Right atrium auricular region (tissue), 2 donors: ENCODE measurements around the gene ANKRD62. TPM values are rescaled to one million over a fixed set of nuclear protein-coding genes. Genes with fewer than 3 reads are reported as not detected.

ENCODE experiments used
- DNase-seq: peaks from one replicate; pipeline ENCODE4 v3.0.0-alpha.2; 2019; ENCODE audit warnings: low spot score
- H3K27ac ChIP-seq, 2 donors: fragments of 200-600 bp; sonication (generic); 1 replicate in 1 of 2; 2 replicates in 1 of 2; pipeline ENCODE4 v1.5.1; 2016 to 2019
- H3K27me3 ChIP-seq, 2 donors: fragments of 200-600 bp; sonication (generic); one replicate each; pipeline versions ENCODE4 v1.5.1 to v1.6.0; 2017 to 2019
- H3K36me3 ChIP-seq: fragments of 200-600 bp; sonication (generic); one replicate; pipeline ENCODE4 v1.5.1; 2016
- H3K4me1 ChIP-seq, 2 donors: fragments of 200-600 bp; sonication (generic); one replicate each; pipeline versions ENCODE4 v1.5.1 to v1.6.0; 2017 to 2019
- H3K4me3 ChIP-seq, 2 donors: fragments of 200-600 bp; sonication (generic); 1 replicate in 1 of 2; 2 replicates in 1 of 2; pipeline ENCODE4 v1.5.1; 2017 to 2019; ENCODE audit warnings: mild to moderate bottlenecking in 1 of 2, moderate library complexity in 1 of 2
- H3K9me3 ChIP-seq, 2 donors: fragments of 200-600 bp; sonication (generic); one replicate each; pipeline ENCODE4 v1.5.1; 2019
- total RNA-seq, 2 donors: library from RNA; depleted of rRNA; stranded (reverse); fragments of >200 nt; gene quantifications; one replicate each; pipeline ENCODE4 v1.1.0, GENCODE V29; 2016
- TF ChIP-seq, protein P1 (sequence below), 2 donors: fragments of 200-600 bp; sonication (generic); IDR thresholded peaks; one replicate each; pipeline ENCODE4 v1.5.1; 2019; ENCODE audit warnings: antibody characterized with exemption in 2 of 2

ANKRD62 gene
- total RNA-seq, 2 donors from 2014 or later = not detected

DNA sequence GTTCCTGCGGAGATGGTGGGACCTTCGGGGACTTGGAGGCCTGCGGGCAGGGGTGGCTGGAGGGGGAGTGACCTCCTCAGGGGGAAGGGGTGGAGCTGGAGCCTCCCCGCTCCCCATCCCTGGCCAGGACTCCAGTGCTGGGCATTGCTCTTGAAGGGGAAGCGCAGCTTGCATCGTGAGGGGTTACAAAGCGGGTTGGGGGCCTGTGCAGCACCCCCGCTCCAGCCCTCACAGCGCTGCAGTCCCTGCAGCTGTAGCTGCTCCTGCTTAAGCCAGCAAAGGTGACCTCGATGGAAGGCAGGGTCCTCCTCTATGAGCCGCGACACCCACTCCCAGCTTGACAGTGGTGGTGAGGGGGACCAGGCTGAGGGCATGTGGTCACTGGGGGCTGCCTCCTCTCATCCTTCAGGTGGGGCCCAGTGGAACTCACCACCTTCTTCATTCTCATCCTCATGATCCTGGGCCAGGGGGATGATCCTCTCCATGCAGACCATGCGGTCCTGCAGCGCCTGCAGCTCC is 36.7 kb upstream of the ANKRD62 start:
- Histone ChIP-seq H3K4me3 (no peak overlapping the region), H3K27ac (no peak overlapping the region), H3K36me3 (no peaks in the 10 kb centered on the region), H3K4me1 (no peaks in the 10 kb centered on the region), H3K9me3 (no peaks in the 10 kb centered on the region), H3K27me3 (no peaks in the 10 kb centered on the region)
- TF ChIP-seq, protein P1, sequence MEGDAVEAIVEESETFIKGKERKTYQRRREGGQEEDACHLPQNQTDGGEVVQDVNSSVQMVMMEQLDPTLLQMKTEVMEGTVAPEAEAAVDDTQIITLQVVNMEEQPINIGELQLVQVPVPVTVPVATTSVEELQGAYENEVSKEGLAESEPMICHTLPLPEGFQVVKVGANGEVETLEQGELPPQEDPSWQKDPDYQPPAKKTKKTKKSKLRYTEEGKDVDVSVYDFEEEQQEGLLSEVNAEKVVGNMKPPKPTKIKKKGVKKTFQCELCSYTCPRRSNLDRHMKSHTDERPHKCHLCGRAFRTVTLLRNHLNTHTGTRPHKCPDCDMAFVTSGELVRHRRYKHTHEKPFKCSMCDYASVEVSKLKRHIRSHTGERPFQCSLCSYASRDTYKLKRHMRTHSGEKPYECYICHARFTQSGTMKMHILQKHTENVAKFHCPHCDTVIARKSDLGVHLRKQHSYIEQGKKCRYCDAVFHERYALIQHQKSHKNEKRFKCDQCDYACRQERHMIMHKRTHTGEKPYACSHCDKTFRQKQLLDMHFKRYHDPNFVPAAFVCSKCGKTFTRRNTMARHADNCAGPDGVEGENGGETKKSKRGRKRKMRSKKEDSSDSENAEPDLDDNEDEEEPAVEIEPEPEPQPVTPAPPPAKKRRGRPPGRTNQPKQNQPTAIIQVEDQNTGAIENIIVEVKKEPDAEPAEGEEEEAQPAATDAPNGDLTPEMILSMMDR (IDR thresholded peaks at IDR 0.05) = no peak
- DNase-seq = no peak

DNA sequence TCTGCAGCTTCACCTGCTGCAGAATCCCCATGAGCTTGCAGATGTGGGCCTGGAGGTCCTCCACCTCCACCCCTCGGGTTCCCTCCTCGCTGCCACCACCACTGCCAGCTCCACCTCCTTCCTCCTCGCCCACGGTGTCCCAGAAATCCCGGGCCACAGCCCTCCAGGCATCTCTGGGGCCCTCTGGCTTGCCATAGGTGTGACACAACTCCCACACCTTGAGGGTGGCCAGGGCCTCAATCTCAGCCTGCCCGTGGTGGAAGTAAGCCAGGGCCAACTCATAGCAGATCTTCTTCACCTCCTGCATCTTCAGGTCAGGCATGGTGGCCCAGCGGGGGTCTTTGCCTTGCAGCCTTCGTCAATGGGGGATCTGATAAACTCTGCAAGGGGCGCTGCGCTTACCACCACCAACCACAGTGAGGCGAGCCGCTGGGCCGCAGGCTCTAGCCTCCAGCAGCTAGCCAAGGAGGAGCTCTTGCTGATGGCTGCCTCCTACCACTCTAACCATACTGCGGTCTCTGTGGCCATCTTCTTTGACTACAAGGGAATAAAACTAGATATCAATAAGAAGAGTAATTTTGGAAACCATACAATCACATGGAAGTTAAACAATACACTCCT is 36.1 kb upstream of the ANKRD62 start:
- Histone ChIP-seq H3K4me3 (no peak overlapping the region), H3K36me3 (no peaks in the 10 kb centered on the region), H3K27me3 (no peaks in the 10 kb centered on the region), H3K9me3 (no peaks in the 10 kb centered on the region), H3K4me1 (no peaks in the 10 kb centered on the region), H3K27ac (no peak overlapping the region)
- DNase-seq = no peak
- TF ChIP-seq, protein P1 (IDR thresholded peaks at IDR 0.05) = no peak

DNA sequence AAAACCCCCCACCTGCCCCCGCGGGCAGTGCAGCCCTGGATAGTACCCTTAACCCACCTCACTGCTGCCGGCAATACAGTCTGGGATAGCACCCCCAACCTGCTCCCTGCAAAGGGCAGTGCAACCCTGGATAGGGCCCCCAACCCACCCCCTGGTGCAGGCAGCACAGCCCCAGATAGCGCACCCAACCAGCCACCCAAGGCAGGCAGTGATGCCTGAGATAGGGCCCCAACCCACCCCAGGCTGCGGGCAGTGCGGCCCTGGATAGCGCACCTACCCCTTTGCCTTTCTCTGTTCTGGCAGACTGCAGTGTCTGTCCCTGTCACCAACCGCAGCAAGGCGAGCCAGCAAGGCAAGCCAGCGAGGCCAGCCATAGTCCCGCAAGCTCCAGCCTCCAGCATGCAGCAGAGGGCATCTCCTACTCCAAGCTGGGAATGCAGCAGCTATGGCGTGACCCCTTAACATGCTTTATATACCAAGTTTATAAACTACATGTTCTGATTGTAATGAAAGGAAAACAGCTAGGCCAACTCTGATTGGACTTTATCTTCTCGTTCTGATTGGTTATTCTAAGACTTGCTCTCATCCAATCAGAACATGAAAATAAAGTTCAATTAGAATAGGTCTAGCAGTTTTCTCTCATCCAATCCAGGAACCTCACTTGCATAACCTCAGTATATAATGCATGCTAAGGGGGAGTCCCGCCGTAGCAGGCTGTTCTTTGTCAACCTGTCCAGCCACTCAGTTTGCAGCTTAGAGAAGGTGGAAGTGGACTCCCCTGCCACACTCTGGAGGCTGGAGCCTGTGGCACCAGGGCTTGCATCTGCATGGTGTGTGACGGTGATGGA is 34.1 kb upstream of the ANKRD62 start:
- Histone ChIP-seq H3K4me3 (no peak overlapping the region), H3K36me3 (no peaks in the 10 kb centered on the region), H3K27me3 (no peaks in the 10 kb centered on the region), H3K4me1 (no peaks in the 10 kb centered on the region), H3K27ac (no peak overlapping the region), H3K9me3 (no peaks in the 10 kb centered on the region)
- DNase-seq = no peak
- TF ChIP-seq, protein P1 (IDR thresholded peaks at IDR 0.05) = no peak

DNA sequence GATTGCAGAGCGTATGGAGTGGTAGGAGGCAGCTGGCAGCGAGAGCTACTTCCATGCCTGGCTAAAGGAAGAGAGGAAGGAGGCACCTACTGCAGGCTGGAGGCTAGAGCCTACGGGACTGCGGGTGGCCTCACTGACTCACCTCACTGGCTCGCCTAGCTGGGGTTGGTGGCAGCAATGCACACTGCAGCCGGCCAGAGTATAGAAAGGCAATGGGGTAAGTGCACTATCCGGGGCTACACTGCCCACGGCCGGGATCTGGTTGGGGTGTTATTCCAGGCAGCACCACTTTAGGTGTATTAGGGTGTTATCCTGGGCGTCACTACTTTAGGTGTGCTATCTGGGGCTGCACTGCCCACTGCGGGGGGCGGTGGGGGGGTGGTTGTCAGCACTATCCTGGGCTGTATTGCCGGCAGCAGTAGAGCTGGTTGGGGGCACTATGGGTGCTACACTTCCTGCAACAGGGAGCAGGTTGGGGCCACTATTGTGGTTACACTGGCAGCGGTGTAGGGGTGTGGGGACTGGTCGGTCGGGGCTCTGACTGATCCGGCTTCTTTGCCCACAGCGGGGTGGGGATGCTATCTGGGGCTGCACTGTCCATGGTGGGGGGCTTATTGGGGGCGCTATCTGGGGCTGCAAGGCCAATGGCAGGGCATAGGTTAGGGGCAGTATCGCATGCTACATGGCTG is 33.3 kb upstream of the ANKRD62 start:
- H3K27ac ChIP-seq = no peak overlapping the region
- no peak overlapping the region for H3K4me3 ChIP-seq
- no peak for DNase-seq
- no peaks in the 10 kb centered on the region for H3K4me1 ChIP-seq
- H3K36me3 ChIP-seq = no peaks in the 10 kb centered on the region
- TF ChIP-seq, protein P1 (IDR thresholded peaks at IDR 0.05) = no peak
- H3K27me3 ChIP-seq = no peaks in the 10 kb centered on the region
- no peaks in the 10 kb centered on the region for H3K9me3 ChIP-seq

DNA sequence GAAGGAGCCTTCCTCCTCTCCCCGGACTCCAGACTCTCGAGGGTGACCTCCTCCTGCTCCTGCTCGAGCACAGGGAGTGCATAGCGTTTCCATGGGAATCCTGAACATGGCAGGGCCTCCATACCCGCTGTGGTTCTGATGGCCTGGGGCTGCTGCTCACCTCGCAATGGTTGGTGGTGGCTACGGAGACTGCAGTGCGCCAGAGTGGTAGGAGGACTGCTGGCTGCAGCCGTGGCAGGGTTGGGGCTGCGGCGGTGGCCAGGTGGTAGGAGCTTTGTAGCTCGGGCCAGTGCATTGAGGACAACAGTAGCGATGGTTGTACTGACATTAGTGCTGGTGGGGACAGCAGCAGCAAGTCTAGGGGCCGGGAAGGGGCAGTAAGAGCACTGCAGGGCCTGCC is 32.0 kb upstream of the ANKRD62 start:
- Histone ChIP-seq H3K27ac (no peak overlapping the region), H3K4me1 (no peaks in the 10 kb centered on the region), H3K36me3 (no peaks in the 10 kb centered on the region), H3K27me3 (no peaks in the 10 kb centered on the region), H3K4me3 (no peak overlapping the region), H3K9me3 (no peaks in the 10 kb centered on the region)
- no peak for DNase-seq
- TF ChIP-seq, protein P1 (IDR thresholded peaks at IDR 0.05) = no peak
